ENCODE results near the gene CCNC.

CCNC gene

GRCh38 chr6:99520855-99521632 is 47.4 kb downstream of the CCNC start (continued):
- TF ChIP-seq ZNF423 (tag by site-specific recombination; IDR thresholded peaks at IDR 0.05) (peak; percentile 89), GLIS1 (tag by site-specific recombination; IDR thresholded peaks at IDR 0.05) (peak; percentile 9; the same call in 1 of the 2 replicates), GLI4 (tag by site-specific recombination; IDR thresholded peaks at IDR 0.05) (no peak), ZNF830 (tag by site-specific recombination; IDR thresholded peaks at IDR 0.05; ENCODE audit: low read depth) (no peak), KLF9 (tag by site-specific recombination; IDR thresholded peaks at IDR 0.05; ENCODE audit: low read depth) (peak; percentile 24; the same call in 1 of the 2 replicates), ZBTB26 (tag by site-specific recombination; optimal IDR thresholded peaks at IDR 0.05) (peak; percentile 83), OSR2 (tag by site-specific recombination; IDR thresholded peaks at IDR 0.05) (peak; percentile 47), GLI2 (tag by site-specific recombination; IDR thresholded peaks at IDR 0.05; ENCODE audit: borderline replicate concordance, low read depth) (no peak), YY1 (tag by site-specific recombination; IDR thresholded peaks at IDR 0.05) (peak; percentile 74), KLF10 (tag by site-specific recombination; IDR thresholded peaks at IDR 0.05) (no peak), ZNF560 (tag by site-specific recombination; IDR thresholded peaks at IDR 0.05; ENCODE audit: borderline replicate concordance) (no peak), ZNF549 (tag by site-specific recombination; IDR thresholded peaks at IDR 0.05) (no peak), TRIM28 (IDR thresholded peaks at IDR 0.05; ENCODE audit: borderline replicate concordance, low read length) (peak; percentile 73; the same call in 1 of the 2 replicates), ZNF548 (tag by site-specific recombination; IDR thresholded peaks at IDR 0.05) (no peak), ZNF558 (tag by site-specific recombination; IDR thresholded peaks at IDR 0.05) (no peak), ZNF639 (tag by site-specific recombination; IDR thresholded peaks at IDR 0.05) (0 out of 2 replicates have a peak, but pooled peaks have one; percentile 36), ZNF610 (tag by site-specific recombination; IDR thresholded peaks at IDR 0.05; ENCODE audit: borderline replicate concordance) (no peak), ZNF280C (tag by site-specific recombination; IDR thresholded peaks at IDR 0.05) (no peak), TSHZ1 (tag by site-specific recombination; IDR thresholded peaks at IDR 0.05; ENCODE audit: borderline replicate concordance) (no peak), ZNF394 (tag by site-specific recombination; IDR thresholded peaks at IDR 0.05; ENCODE audit: borderline replicate concordance) (peak; percentile 50; the same call in 1 of the 2 replicates), ZNF501 (tag by site-specific recombination; IDR thresholded peaks at IDR 0.05) (peak; percentile 92), ZNF138 (tag by site-specific recombination; IDR thresholded peaks at IDR 0.05; ENCODE audit: borderline replicate concordance) (no peak), ZNF544 (tag by site-specific recombination; IDR thresholded peaks at IDR 0.05) (no peak), ZNF354C (tag by site-specific recombination; IDR thresholded peaks at IDR 0.05; ENCODE audit: borderline replicate concordance, low read depth) (no peak)
- TF ChIP-seq, protein P1, sequence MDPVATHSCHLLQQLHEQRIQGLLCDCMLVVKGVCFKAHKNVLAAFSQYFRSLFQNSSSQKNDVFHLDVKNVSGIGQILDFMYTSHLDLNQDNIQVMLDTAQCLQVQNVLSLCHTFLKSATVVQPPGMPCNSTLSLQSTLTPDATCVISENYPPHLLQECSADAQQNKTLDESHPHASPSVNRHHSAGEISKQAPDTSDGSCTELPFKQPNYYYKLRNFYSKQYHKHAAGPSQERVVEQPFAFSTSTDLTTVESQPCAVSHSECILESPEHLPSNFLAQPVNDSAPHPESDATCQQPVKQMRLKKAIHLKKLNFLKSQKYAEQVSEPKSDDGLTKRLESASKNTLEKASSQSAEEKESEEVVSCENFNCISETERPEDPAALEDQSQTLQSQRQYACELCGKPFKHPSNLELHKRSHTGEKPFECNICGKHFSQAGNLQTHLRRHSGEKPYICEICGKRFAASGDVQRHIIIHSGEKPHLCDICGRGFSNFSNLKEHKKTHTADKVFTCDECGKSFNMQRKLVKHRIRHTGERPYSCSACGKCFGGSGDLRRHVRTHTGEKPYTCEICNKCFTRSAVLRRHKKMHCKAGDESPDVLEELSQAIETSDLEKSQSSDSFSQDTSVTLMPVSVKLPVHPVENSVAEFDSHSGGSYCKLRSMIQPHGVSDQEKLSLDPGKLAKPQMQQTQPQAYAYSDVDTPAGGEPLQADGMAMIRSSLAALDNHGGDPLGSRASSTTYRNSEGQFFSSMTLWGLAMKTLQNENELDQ (tag by site-specific recombination; IDR thresholded peaks at IDR 0.05; ENCODE audit: low read depth): no peak
- TF ChIP-seq, protein P2, sequence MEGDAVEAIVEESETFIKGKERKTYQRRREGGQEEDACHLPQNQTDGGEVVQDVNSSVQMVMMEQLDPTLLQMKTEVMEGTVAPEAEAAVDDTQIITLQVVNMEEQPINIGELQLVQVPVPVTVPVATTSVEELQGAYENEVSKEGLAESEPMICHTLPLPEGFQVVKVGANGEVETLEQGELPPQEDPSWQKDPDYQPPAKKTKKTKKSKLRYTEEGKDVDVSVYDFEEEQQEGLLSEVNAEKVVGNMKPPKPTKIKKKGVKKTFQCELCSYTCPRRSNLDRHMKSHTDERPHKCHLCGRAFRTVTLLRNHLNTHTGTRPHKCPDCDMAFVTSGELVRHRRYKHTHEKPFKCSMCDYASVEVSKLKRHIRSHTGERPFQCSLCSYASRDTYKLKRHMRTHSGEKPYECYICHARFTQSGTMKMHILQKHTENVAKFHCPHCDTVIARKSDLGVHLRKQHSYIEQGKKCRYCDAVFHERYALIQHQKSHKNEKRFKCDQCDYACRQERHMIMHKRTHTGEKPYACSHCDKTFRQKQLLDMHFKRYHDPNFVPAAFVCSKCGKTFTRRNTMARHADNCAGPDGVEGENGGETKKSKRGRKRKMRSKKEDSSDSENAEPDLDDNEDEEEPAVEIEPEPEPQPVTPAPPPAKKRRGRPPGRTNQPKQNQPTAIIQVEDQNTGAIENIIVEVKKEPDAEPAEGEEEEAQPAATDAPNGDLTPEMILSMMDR (tag by site-specific recombination; IDR thresholded peaks at IDR 0.05): peak; percentile 69

Measured in HEK293 (cell line).